IPS-18c (cell line): ENCODE measurements around the gene CMSS1.

Experiments used
- H3K4me3 ChIP-seq: 2 replicates; pipeline ENCODE4 v1.7.0; 2013; ENCODE audit warnings: low read depth, mild to moderate bottlenecking, low read length, moderate library complexity; ENCODE audit not compliant: insufficient read depth
- H3K9me3 ChIP-seq: one replicate; pipeline ENCODE4 v1.6.1; 2013; ENCODE audit warnings: mild to moderate bottlenecking, low read length, moderate library complexity; ENCODE audit not compliant: control insufficient read depth, insufficient read depth

Gene CMSS1

DNA sequence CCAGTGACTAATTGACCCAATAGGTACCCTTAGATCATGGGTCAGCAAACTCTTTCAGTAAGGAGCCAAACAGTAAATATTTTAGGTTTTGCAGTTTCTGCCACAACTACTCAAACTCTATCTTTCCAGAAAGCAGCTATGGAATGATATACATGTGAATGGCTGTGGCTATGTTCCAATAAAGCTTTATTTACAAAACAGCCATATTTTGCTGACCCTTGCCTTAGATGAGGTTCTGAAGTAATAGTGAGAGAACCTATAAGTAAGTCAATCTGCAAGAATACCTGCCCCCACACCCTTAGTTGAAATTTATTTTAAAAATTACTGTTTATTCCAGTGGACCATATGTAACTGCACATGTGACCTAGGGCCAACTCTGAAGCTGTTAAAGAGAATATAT lies 134.0 kb downstream of the CMSS1 start:
- Histone ChIP-seq H3K9me3 (no peaks in the 10 kb centered on the region), H3K4me3 (no peak overlapping the region)

DNA sequence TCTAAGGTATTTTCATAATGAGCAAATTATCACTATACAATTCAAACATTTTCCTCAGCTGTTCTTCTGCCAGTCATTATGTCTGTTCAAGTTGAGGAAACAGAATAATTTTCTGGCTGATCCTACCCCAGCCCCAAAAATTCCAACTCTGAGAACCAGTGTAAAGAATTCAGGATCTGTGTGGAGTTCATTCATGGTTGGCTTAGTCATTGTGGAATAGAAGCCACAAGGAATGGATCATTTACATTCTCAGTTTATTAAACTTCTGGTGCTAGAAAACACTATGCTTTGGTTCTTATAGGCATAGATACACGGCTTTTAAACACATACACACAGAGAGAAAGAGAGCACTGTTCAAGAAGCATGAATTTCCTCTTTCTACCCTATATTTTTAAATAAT lies 134.6 kb downstream of the CMSS1 start:
- H3K9me3 ChIP-seq = no peaks in the 10 kb centered on the region
- no peak overlapping the region for H3K4me3 ChIP-seq

DNA sequence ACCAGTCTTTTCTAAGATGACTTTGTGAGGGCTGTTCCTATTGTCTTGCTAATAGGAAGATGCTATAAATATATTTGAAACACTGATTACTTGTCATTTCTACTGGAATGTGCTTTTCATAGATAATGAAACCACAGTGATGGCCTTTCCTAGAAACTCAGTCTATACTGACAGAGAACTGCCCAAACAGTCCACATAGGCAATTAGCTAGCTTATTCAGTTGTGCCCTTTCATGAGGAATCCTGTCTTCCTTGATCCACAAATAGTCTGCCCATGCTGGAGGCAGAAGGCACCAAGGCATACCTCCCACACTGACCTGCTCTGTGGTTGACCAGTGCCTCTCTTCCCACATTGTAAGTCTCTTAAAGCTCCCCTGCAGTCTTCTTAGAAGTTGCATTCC lies 135.9 kb downstream of the CMSS1 start:
- no peak overlapping the region for H3K4me3 ChIP-seq
- H3K9me3 ChIP-seq = no peaks in the 10 kb centered on the region

DNA sequence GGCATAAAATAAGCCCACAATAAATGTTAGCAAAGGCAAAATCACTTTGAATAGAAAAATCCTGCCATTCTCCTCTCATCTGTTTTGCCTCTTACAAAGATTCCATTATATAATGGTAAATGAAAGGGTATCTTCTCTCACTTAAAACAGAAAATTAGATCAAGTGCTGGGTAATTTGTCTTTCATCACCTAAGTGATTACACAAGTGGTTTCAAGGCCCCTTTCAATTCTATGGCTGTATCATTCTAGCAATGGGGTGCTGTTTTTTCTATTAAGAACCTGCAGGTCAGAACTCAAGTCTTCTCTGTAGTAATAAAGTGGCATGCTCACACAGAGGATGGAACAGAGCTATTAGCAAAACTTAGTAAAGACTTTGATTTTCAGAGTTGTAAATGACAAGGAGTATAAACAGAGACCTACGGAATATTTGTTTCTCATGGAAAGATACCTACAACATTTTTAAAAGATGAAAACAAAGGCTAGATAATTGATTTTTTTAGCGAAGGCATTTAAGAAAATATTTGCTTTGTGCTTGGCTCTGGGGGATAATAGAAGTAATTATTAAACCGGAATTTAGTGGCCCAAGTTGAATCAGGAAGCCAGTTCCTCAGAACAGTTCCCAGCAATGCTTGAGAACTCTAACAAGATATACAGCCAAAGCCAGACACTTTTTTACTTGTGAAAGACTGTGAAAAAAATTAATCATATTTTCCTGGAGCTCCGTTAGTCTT lies 137.4 kb downstream of the CMSS1 start:
- Histone ChIP-seq H3K9me3 (no peaks in the 10 kb centered on the region), H3K4me3 (no peak overlapping the region)

DNA sequence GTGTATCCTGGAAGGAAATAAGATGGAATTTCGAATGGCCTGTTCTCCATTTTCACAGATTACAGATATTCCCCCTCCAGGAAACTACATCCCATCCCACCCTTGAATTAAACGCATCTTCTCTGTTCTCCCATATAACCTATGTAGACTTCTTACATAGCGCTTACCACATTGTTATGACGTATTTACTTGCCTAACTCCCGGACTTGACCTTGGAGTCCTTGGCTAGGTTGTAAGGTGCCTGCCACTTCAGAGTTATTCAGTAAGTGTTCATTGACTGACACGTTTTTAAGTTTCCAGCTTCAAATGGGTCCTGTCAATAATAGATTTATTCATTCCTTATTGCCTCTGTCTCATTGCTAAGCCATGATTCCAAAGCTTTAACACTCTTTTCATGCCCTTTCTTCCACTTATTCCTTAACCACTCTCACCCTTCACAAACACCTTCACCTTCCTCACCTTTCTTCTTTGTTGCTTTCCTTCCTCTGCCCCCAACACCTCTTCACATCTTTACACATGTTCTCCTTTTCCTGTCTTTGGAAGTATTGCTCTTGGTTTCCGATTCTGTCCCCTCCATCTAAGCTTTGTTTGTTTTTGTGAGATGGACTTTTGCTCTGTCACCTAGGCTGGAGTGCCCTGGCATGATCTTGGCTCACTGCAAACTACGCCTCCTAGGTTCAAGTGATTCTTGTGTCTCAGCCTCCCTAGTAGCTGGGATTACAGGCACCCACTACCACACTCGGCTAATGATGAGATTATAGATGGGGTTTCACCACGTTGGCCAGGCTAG lies 138.3 kb downstream of the CMSS1 start:
- no peak overlapping the region for H3K4me3 ChIP-seq
- no peaks in the 10 kb centered on the region for H3K9me3 ChIP-seq

DNA sequence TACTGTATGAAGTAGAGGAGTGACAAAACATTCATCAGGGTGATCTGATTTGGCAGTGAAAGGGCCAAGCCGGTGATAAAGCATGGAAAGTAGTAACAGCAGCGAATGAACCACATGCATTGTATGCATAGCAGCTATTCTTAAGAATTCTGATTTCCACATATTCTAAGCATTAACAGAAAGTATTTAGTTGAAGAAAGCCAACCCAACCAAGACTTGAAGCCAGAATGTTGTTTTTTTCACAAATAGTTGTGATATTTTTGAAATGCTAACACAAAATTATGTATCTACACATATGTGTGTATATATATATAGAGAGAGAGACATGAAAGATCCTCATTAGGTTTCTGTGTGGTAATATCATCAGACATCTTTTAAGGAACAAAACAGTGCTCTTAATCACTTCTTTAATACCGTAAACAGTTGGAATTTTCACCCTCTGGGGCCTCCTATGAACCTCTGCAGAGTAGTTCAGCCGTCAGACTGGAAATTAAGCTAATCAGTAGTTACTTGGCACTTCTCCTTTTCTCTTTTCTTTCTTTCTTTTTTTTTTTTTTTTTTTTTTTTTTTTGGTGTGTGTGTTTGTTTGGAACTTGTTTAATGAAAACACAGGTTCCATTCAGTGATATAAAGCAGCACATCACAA lies 139.6 kb downstream of the CMSS1 start:
- Histone ChIP-seq H3K4me3 (no peak overlapping the region), H3K9me3 (no peaks in the 10 kb centered on the region)

DNA sequence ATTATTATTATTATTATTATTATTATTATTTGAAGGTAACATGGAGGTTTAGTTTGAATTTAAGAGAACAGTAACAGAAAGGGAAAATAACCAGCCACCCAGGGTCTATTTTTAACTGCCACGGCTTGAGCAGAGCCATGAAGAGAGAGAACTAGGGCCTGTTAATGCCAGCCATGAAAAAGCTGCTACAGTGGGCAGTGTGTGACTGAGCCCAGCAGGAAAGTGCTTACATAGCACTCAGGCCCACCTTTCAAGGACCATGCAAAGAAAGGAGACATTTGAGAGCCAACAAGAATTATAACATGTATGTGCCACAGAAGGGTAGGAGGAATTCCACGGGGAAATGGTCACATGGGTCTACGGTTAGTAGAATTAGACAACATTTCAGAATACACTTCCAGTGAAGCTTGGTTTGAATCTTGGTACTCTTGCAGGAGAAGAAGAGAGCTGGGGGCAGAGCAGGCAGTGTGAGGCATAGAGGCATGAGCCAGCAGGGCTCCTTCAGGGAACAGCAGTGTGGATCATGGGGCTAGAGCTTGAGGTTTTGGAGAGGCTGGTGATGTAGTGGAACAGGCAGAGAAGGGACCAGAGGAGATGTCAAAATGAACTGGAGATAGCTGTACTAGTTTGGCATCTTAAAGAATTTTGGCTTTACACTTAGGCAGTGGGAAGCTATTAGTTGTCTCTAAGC lies 140.7 kb downstream of the CMSS1 start:
- Histone ChIP-seq H3K9me3 (no peaks in the 10 kb centered on the region), H3K4me3 (no peak overlapping the region)

DNA sequence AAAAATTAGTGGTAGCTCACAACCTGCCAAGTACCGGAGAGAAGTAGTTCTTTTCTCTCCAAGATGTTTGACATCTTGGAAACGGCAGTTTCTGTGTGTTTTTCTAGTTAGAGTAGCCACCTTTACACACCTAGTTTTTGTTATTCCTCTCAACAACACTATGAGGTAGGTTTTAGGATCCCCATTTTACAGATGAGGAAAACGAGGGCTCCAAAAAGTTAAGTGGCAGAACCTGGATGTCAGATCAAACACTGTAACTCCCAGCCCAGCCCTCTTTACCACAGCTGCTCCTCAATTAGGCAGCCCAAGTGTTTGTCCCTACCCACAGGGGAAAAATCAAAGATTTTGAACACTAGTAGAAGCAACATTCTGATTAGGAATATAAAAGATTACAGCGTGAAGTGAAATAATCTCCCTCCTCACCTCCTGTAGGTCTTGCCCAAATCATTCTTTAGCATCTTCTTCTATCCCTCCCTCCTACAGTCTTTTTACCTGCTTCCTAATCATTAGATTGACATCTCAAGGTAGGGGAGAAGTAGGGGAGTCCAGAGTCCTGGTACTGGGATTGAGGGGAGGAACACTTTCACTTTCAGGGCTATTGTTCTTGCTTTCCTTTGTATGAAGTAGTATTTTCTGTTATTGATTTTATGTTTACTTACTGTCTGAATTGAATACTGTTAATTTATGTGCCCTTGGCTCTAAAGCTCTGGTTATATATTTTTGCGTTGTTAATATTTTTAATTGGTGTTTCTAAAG lies 142.6 kb downstream of the CMSS1 start:
- Histone ChIP-seq H3K9me3 (no peaks in the 10 kb centered on the region), H3K4me3 (no peak overlapping the region)

DNA sequence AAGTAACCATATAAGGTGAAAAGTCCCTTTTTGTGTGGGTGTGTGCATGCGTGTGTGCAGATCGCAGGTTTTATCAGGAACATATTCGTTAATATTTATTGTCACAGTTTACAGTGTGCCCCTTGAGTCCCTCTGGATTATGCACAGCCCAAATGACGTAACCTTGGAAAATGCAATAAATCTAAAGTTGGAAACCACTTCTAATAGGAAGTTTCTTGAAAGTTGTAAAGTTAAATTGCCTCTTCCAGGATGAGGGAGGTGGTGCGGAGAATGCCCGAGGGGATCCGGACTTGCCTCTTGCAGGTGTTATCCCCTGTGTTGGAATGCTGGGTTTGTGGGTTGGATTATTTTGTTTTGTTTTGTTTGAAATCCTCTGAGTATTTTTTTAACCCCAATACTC lies 143.3 kb downstream of the CMSS1 start:
- H3K4me3 ChIP-seq = no peak overlapping the region
- no peaks in the 10 kb centered on the region for H3K9me3 ChIP-seq

DNA sequence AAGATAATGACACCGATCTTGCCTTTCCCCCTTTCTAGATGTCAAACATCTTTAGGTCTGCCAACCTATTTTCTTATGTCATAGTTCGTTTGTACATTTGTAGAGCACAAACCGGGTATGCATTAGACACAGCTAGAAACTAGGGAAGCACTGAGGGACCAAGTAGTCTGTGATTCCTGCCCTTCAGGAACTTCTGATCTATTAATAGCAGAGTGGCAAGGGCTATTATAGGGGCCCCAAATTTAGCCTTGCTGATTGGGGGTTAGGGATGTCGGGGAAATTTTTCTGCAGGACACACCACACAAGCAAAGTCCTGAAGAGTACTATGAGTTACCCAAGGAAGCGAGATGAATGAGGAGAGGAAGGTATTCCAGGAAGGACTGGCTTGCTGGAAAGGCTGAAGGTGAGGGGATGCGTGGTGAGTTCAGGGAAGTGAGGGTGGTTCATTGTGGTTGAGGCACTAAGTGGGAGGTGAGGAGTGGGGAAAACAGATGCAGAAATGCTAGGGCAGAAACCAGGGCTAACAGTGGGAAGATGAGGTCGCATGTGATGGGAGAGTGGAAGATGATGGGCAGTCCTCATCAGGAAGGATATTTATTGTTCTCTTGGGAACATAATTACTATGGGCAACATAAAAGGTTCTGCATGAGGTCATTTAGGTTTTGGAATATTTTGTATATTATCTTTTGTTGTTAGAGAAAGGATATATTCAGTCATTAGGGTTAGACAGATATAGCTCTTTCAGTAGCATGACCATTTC lies 144.3 kb downstream of the CMSS1 start:
- H3K9me3 ChIP-seq = no peaks in the 10 kb centered on the region
- H3K4me3 ChIP-seq = no peak overlapping the region

DNA sequence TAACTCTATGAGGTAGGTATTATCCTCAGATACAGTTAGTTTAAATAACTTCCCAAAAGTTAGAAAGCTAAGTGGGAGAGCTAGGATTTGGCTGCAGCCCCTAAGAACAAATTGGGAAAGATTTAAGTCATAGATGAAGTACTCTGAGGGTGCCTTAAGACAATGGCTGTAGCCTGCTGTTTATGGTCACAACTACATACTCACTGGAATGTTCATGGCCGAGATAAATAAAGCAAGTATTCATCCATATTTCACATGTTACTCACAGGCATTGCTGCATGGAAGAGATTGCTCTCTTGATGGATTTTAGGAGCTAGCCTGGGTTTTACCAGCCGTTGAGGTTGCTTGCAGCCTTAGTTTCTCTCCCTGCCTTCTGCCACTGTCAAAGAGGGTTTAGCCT lies 145.0 kb downstream of the CMSS1 start:
- Histone ChIP-seq H3K4me3 (no peak overlapping the region), H3K9me3 (no peaks in the 10 kb centered on the region)

DNA sequence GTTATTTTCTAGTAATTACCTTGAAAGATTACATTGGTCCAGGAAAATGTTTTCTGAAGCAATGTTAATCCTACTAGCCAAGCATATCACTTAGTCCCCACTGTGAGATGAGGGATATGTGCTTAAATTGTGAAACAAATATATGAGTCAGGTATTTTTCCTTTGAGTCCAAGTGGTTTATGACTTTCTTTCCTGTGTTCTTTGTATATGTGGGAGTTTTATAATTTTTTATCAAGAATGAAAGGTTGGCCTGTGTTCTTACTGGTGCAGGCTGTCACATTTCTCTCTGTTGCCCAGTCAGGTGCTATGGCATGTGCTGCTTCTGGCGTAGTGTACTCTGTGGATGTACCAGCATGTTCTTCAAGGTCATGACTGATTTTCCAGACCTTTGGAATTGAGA lies 147.4 kb downstream of the CMSS1 start:
- no peaks in the 10 kb centered on the region for H3K9me3 ChIP-seq
- H3K4me3 ChIP-seq = no peak overlapping the region

DNA sequence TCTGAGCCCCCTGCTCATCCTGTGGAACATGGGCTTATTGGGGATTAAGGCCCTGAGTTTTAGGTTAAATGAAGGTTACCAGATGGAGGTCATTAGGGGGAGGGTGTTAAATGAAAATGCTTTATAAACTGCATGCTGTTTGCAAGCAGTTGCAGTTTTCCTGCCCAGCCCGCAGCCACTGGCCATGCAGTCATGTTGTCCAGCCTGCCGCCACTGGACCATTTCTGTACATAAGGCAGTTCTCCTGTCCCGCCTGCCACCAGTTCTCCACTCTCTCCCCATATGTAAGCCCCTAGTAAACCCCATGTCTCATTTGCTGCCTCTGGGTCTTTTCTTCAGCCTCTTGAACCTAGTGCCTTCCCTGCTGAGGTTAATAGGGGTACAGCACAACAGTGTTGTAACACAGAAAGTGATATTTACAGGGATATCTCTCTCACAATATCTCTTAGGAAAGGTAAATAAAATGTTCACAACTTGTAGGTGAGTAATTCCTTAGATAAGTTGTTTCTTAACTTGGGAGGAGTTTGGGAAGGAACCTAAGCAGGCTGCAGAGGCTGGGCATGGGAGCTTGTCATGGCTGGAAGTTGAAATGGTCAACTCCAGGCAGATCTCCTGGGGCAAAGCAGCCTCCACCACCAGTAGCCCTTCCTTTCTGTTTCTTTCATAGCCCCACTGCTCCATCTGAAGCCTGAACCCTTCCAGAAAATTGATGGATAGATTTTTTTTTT lies 148.2 kb downstream of the CMSS1 start:
- H3K4me3 ChIP-seq = no peak overlapping the region
- no peaks in the 10 kb centered on the region for H3K9me3 ChIP-seq

DNA sequence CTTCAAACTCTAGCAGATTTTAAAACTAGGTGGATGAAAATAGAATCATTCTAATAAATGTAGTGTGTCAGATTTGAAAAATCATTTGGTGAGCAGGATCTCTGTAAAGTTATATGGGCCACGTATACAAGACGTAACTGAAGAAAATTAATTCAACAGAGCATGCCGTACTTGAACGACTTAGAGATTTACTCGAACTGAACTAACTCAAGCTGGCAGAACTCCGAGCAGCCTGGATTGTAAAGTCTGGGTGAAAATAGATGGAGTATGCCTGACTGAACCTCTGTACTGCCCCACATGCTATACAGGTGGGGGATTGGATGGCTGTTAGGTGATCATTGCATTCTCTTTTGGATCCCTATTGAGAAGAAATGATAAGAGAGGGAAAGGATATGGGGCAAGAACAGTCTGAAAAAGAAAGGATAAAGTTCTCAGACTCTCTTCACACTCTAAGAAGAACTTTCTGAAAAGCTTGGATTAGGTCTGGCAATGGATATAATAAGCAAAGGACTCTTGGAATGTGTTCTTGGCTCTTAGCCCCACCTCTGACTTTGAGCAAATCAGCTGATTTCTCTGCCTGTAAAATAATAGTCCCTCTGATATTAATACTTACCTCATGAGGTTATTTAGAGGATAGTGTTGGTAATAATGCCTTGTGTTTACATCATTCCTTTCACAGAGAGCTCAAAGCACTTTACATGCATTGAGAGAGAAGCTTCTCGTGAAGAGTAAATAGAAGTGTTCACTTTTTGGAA lies 149.2 kb downstream of the CMSS1 start:
- Histone ChIP-seq H3K9me3 (no peaks in the 10 kb centered on the region), H3K4me3 (no peak overlapping the region)

DNA sequence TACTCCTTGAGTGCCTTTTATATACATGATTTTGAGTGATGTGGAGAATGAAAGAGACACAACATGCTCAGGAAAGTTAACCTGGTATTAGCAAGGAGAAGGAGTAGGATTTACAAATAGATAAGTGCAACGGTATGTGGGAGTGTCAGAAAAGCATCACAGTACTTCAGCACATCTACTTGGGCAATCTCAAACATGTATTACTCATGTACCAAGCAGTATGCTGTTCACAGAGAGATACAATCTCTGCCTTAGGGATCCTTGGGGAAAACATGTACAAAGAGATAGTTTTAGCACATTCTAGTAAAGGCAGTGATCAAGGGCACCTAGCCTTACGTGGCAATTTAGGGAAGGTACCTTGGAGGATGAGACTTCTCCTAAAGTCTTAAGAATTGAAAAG lies 150.1 kb downstream of the CMSS1 start:
- Histone ChIP-seq H3K4me3 (no peak overlapping the region), H3K9me3 (no peaks in the 10 kb centered on the region)
